ENCODE data around the gene DDC.
"Not testable (repeated sequence)": the region's sequence is repeated elsewhere in the genome, so short reads cannot be mapped to it uniquely, and the experiment has no call there.

DDC gene

DNA sequence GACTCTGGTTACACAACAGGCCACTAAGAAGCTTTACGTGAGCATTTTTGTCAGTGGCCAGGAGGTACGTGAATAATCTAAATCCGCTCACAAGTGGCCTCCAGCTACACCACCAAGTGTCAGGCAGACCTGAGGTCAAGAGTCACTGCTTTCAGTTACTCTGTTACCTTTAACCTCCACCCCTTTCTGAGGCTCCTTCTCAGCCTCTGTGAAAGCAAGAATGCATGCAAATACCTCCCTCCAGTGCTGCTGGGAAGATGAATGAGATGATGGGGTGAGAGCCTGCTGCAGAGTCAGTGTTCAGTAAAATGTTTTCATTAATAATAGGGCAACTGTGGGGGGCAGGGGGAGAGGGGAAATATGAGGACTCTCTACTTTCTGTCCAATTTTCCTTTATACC is 11.2 kb downstream of the DDC start:
- Histone ChIP-seq H3K79me2 (ENCODE audit: insufficient read depth, low read length) (no peaks in the 10 kb centered on the region), H3K9me2 (replicated peaks; ENCODE audit: insufficient read depth, low read length) (no peaks in the 10 kb centered on the region), H3K4me2 (ENCODE audit: low read depth, low read length, poor library complexity, severe bottlenecking) (no peak overlapping the region), H3K4me3 (ENCODE audit: insufficient read depth, low read length, poor library complexity, severe bottlenecking) (no peak overlapping the region), H3K9ac (ENCODE audit: low read length) (no peak overlapping the region), H3F3A (ENCODE audit: insufficient read depth) (no peaks in the 10 kb centered on the region), H3K27me3 (ENCODE audit: low read length) (no peaks in the 10 kb centered on the region), H3K9me3 (ENCODE audit: insufficient read depth, low read length) (no peaks in the 10 kb centered on the region), H4K20me1 (ENCODE audit: low read depth, low read length) (no peaks in the 10 kb centered on the region), H2AFZ (ENCODE audit: low read depth, low read length, severe bottlenecking) (no peak overlapping the region), H3K27ac (ENCODE audit: low read depth, low read length) (no peak overlapping the region), H3K36me3 (ENCODE audit: low read length) (no peaks in the 10 kb centered on the region)
- no peak for TF ChIP-seq EZH2phosphoT487 (conservative IDR thresholded peaks at IDR 0.05; ENCODE audit: low read length)
- TF ChIP-seq, protein P1, sequence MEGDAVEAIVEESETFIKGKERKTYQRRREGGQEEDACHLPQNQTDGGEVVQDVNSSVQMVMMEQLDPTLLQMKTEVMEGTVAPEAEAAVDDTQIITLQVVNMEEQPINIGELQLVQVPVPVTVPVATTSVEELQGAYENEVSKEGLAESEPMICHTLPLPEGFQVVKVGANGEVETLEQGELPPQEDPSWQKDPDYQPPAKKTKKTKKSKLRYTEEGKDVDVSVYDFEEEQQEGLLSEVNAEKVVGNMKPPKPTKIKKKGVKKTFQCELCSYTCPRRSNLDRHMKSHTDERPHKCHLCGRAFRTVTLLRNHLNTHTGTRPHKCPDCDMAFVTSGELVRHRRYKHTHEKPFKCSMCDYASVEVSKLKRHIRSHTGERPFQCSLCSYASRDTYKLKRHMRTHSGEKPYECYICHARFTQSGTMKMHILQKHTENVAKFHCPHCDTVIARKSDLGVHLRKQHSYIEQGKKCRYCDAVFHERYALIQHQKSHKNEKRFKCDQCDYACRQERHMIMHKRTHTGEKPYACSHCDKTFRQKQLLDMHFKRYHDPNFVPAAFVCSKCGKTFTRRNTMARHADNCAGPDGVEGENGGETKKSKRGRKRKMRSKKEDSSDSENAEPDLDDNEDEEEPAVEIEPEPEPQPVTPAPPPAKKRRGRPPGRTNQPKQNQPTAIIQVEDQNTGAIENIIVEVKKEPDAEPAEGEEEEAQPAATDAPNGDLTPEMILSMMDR (IDR thresholded peaks at IDR 0.05; ENCODE audit: insufficient read depth, low read length, poor library complexity, severe bottlenecking) = no peak

DNA sequence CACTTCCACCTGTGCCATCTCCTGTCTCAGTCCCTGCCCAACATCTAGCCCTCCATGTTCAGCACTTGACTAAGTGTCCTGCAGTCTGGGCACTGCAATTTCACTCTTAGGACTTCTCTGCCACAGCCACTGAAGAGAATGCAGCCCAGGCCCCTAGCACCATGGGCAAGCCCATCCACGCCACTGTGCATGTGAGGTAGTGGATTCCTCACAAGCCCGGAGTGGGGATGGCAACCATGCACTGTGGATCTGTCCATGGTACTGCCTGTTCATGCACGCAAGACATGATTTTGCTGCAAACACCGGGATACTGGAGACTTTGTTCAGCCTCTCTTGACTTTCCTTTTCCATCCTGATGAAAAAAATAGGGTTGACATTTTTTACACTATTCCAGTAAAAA is 12.3 kb downstream of the DDC start:
- TF ChIP-seq EZH2phosphoT487 (conservative IDR thresholded peaks at IDR 0.05; ENCODE audit: low read length) = no peak
- TF ChIP-seq, protein P1 (IDR thresholded peaks at IDR 0.05; ENCODE audit: insufficient read depth, low read length, poor library complexity, severe bottlenecking) = no peak
- Histone ChIP-seq H3F3A (ENCODE audit: insufficient read depth) (no peaks in the 10 kb centered on the region), H3K36me3 (ENCODE audit: low read length) (no peaks in the 10 kb centered on the region), H3K79me2 (ENCODE audit: insufficient read depth, low read length) (no peaks in the 10 kb centered on the region), H2AFZ (ENCODE audit: low read depth, low read length, severe bottlenecking) (no peak overlapping the region), H3K27ac (ENCODE audit: low read depth, low read length) (no peak overlapping the region), H3K4me2 (ENCODE audit: low read depth, low read length, poor library complexity, severe bottlenecking) (no peak overlapping the region), H3K9me3 (ENCODE audit: insufficient read depth, low read length) (no peaks in the 10 kb centered on the region), H3K9me2 (replicated peaks; ENCODE audit: insufficient read depth, low read length) (no peaks in the 10 kb centered on the region), H3K27me3 (ENCODE audit: low read length) (no peaks in the 10 kb centered on the region), H3K4me3 (ENCODE audit: insufficient read depth, low read length, poor library complexity, severe bottlenecking) (no peak overlapping the region), H4K20me1 (ENCODE audit: low read depth, low read length) (no peaks in the 10 kb centered on the region), H3K9ac (ENCODE audit: low read length) (no peak overlapping the region)

DNA sequence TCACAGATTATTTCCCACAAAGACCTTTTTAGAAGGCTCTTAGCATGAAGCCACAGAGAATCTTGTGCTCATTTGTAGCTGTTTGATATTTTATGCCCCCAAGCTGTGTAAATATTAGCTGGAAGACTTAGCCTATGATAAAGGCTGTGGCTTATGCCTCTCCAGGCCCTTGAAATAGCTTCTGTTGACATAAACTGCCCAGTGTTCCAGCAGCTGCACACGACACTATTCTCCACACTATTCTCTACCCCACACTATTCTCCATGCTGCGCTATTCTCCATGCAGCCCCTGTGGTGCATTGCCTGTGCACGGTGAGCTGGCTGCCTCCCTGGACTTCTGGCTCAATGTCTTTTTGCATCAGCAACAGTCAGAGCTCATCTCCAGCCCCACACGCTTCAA is 13.1 kb downstream of the DDC start:
- no peak overlapping the region for H2AFZ ChIP-seq (ENCODE audit: low read depth, low read length, severe bottlenecking)
- H3K4me2 ChIP-seq (ENCODE audit: low read depth, low read length, poor library complexity, severe bottlenecking) = no peak overlapping the region
- TF ChIP-seq EZH2phosphoT487 (conservative IDR thresholded peaks at IDR 0.05; ENCODE audit: low read length) = no peak
- TF ChIP-seq, protein P1 (IDR thresholded peaks at IDR 0.05; ENCODE audit: insufficient read depth, low read length, poor library complexity, severe bottlenecking) = no peak
- no peaks in the 10 kb centered on the region for H4K20me1 ChIP-seq (ENCODE audit: low read depth, low read length)
- H3K79me2 ChIP-seq (ENCODE audit: insufficient read depth, low read length) = no peaks in the 10 kb centered on the region
- no peak overlapping the region for H3K9ac ChIP-seq (ENCODE audit: low read length)
- H3K27me3 ChIP-seq (ENCODE audit: low read length) = no peaks in the 10 kb centered on the region
- H3K4me3 ChIP-seq (ENCODE audit: insufficient read depth, low read length, poor library complexity, severe bottlenecking) = no peak overlapping the region
- no peaks in the 10 kb centered on the region for H3K36me3 ChIP-seq (ENCODE audit: low read length)
- H3K9me2 ChIP-seq (replicated peaks; ENCODE audit: insufficient read depth, low read length) = no peaks in the 10 kb centered on the region
- no peaks in the 10 kb centered on the region for H3K9me3 ChIP-seq (ENCODE audit: insufficient read depth, low read length)
- no peaks in the 10 kb centered on the region for H3F3A ChIP-seq (ENCODE audit: insufficient read depth)
- no peak overlapping the region for H3K27ac ChIP-seq (ENCODE audit: low read depth, low read length)

GRCh38 chr7:50545613-50546012 is 19.6 kb downstream of the DDC start:
- not testable (repeated sequence) for H3K27ac ChIP-seq (ENCODE audit: low read depth, low read length); H3K9me3 ChIP-seq (ENCODE audit: insufficient read depth, low read length); H3K9me2 ChIP-seq (replicated peaks; ENCODE audit: insufficient read depth, low read length); H3K27me3 ChIP-seq (ENCODE audit: low read length); H3K4me2 ChIP-seq (ENCODE audit: low read depth, low read length, poor library complexity, severe bottlenecking); H3K79me2 ChIP-seq (ENCODE audit: insufficient read depth, low read length); H4K20me1 ChIP-seq (ENCODE audit: low read depth, low read length); H2AFZ ChIP-seq (ENCODE audit: low read depth, low read length, severe bottlenecking); H3F3A ChIP-seq (ENCODE audit: insufficient read depth); H3K9ac ChIP-seq (ENCODE audit: low read length); H3K36me3 ChIP-seq (ENCODE audit: low read length); H3K4me3 ChIP-seq (ENCODE audit: insufficient read depth, low read length, poor library complexity, severe bottlenecking)
